ENCODE data around the gene CEL.
"Not testable (repeated sequence)": the region's sequence is repeated elsewhere in the genome, so short reads cannot be mapped to it uniquely, and the experiment has no call there.

CEL gene

GRCh38 chr9:133064241-133065069 lies 2.7 kb downstream of the CEL start:
- no peak for DNase-seq (ENCODE audit: low read depth)

GRCh38 chr9:133065070-133065388 lies 3.2 kb downstream of the CEL start:
- DNase-seq (ENCODE audit: low read depth): no peak

GRCh38 chr9:133066181-133066983 lies 4.6 kb downstream of the CEL start:
- DNase-seq (ENCODE audit: low read depth): no peak

GRCh38 chr9:133067006-133067405 lies 5.2 kb downstream of the CEL start:
- DNase-seq (ENCODE audit: low read depth): no peak

- DNase-seq (ENCODE audit: low read depth): no peak
Measured at GRCh38 chr9:133067813-133068212, 6.0 kb downstream of the CEL start.

- not testable (repeated sequence) for DNase-seq (ENCODE audit: low read depth)
Measured at GRCh38 chr9:133068431-133068830, 6.7 kb downstream of the CEL start.

- not testable (repeated sequence) for DNase-seq (ENCODE audit: low read depth)
Measured at GRCh38 chr9:133070500-133070961, 8.8 kb downstream of the CEL start.

GRCh38 chr9:133070985-133071384 lies 9.2 kb downstream of the CEL start:
- DNase-seq (ENCODE audit: low read depth): not testable (repeated sequence)

GRCh38 chr9:133071484-133072150 lies 9.8 kb downstream of the CEL start:
- DNase-seq (ENCODE audit: low read depth): no peak

GRCh38 chr9:133072210-133072609 lies 10.4 kb downstream of the CEL start:
- not testable (repeated sequence) for DNase-seq (ENCODE audit: low read depth)

- no peak for DNase-seq (ENCODE audit: low read depth)
Measured at GRCh38 chr9:133073086-133074014, 11.6 kb downstream of the CEL start.

- no peak for DNase-seq (ENCODE audit: low read depth)
Measured at GRCh38 chr9:133074111-133074651, 12.4 kb downstream of the CEL start.

- peak; percentile 70 for DNase-seq (ENCODE audit: low read depth)
Measured at GRCh38 chr9:133075925-133076630, 14.3 kb downstream of the CEL start.

GRCh38 chr9:133076691-133077090 lies 14.9 kb downstream of the CEL start:
- no peak for DNase-seq (ENCODE audit: low read depth)

- DNase-seq (ENCODE audit: low read depth): no peak
Measured at GRCh38 chr9:133078486-133078885, 16.7 kb downstream of the CEL start.

- no peak for DNase-seq (ENCODE audit: low read depth)
Measured at GRCh38 chr9:133080161-133080560, 18.4 kb downstream of the CEL start.

GRCh38 chr9:133080786-133081779 lies 19.3 kb downstream of the CEL start:
- not testable (repeated sequence) for DNase-seq (ENCODE audit: low read depth)

GRCh38 chr9:133081957-133082644 lies 20.3 kb downstream of the CEL start:
- DNase-seq (ENCODE audit: low read depth): not testable (repeated sequence)

GRCh38 chr9:133083688-133084087 lies 21.9 kb downstream of the CEL start:
- not testable (repeated sequence) for DNase-seq (ENCODE audit: low read depth)
